HepG2 (cell line): ENCODE data around the gene IGHMBP2. TPM values are rescaled to one million over a fixed set of nuclear protein-coding genes. Genes with fewer than 3 reads are reported as not detected.

Experiments
- ATAC-seq: fragments of 200-7000 bp; cut with Tn5 transposase; 3 replicates; pipeline ENCODE4 v1.9.1; 2020; ENCODE audit warnings: mild to moderate bottlenecking, moderate library complexity
- BruUV-seq: library from RNA; stranded (reverse); fragments of 400-500 nt; replicated peaks from 2 replicates; lab custom pipeline; 2021; lab: Mats Ljungman, UMichigan
- CTCF ChIA-PET: fragments of 300-600 bp; formaldehyde crosslinking; extraction: SDS; loops from one replicate; lab custom pipeline; 2021; ENCODE audit warnings: low total read pairs, inconsistent platforms, low intra/inter-chr PET ratio; lab: Yijun Ruan, JAX
- POLR2A ChIA-PET: fragments of 350-600 bp; sonication (Branson Sonifier 250); formaldehyde crosslinking; loops from one replicate; lab custom pipeline; 2020; ENCODE audit warnings: antibody characterized with exemption, inconsistent platforms; lab: Yijun Ruan, JAX
- DNase-seq: peaks from one replicate; pipeline ENCODE4 v3.0.0-alpha.2; 2015; ENCODE audit warnings: low spot score
- FAIRE-seq: peaks from 3 replicates; lab custom pipeline; 2011; peaks lifted over from hg19 to GRCh38; lab: Jason Lieb, UNC
- H2AFZ ChIP-seq: one replicate; pipeline ENCODE4 v1.6.1; 2011; ENCODE audit warnings: low read length, inconsistent platforms
- H3K27ac ChIP-seq: fragments of 300-600 bp; 3 replicates; pipeline ENCODE4 v1.8.0; 2011; ENCODE audit warnings: mixed run types, mild to moderate bottlenecking, mixed read lengths, low read length, inconsistent platforms; ENCODE audit not compliant: insufficient read depth; ENCODE audit errors: extremely low read length
- H3K27me3 ChIP-seq, 2 experiments: fragments of 200-600 bp in 1 of 2; 2 replicates in 1 of 2; 3 replicates in 1 of 2; pipeline versions ENCODE4 v1.6.0 to v1.8.0; 2011; ENCODE audit warnings: low read length in 2 of 2, mild to moderate bottlenecking in 2 of 2, moderate library complexity in 2 of 2, inconsistent platforms in 1 of 2; ENCODE audit not compliant: insufficient read depth in 2 of 2, control insufficient read depth in 1 of 2
- H3K36me3 ChIP-seq, 2 experiments: fragments of 200-600 bp in 1 of 2; replicated peaks in 1 of 2; 2 replicates in 1 of 2; 3 replicates in 1 of 2; pipeline versions ENCODE4 v1.5.1 to v1.8.0; 2011; ENCODE audit warnings: low read length in 2 of 2, inconsistent platforms in 1 of 2; ENCODE audit not compliant: insufficient read depth in 2 of 2, control insufficient read depth in 1 of 2
- H3K4me1 ChIP-seq: 2 replicates; pipeline ENCODE4 v1.5.1; 2012; ENCODE audit warnings: low read length, inconsistent platforms; ENCODE audit not compliant: insufficient read depth
- H3K4me2 ChIP-seq: 2 replicates; pipeline ENCODE4 v1.6.0; 2011; ENCODE audit warnings: low read depth, low read length, inconsistent platforms
- H3K4me3 ChIP-seq, 3 experiments: fragments of 200-600 bp in 1 of 3; sonication (generic), shearing (Covaris generic) in 1 of 3; replicated peaks in 1 of 3; 2 replicates each; pipeline ENCODE4 v1.5.1; 2011 to 2016; ENCODE audit warnings: low read length in 3 of 3, inconsistent platforms in 2 of 3, low read depth in 2 of 3, mild to moderate bottlenecking in 2 of 3, control low read depth in 1 of 3, mixed read lengths in 1 of 3; ENCODE audit not compliant: insufficient read depth in 1 of 3
- H3K79me2 ChIP-seq: one replicate; pipeline ENCODE4 v1.6.1; 2011; ENCODE audit warnings: low read length, inconsistent platforms; ENCODE audit not compliant: insufficient read depth
- H3K9ac ChIP-seq: 2 replicates; pipeline ENCODE4 v1.6.0; 2011; ENCODE audit warnings: mild to moderate bottlenecking, low read depth, low read length, inconsistent platforms; ENCODE audit not compliant: insufficient read depth
- H3K9me3 ChIP-seq: 2 replicates; pipeline ENCODE4 v1.5.1; 2012; ENCODE audit warnings: mild to moderate bottlenecking, low read length
- H4K20me1 ChIP-seq: 2 replicates; pipeline ENCODE4 v1.6.0; 2011; ENCODE audit warnings: inconsistent platforms, mild to moderate bottlenecking, low read length, moderate library complexity; ENCODE audit not compliant: insufficient read depth
- AGO1 ChIP-seq: fragments of 200-400 bp; formaldehyde crosslinking; IDR thresholded peaks from 2 replicates; pipeline ENCODE4 v1.6.1; 2017; ENCODE audit warnings: mild to moderate bottlenecking, low read depth, low read length, moderate library complexity; ENCODE audit not compliant: poor library complexity, severe bottlenecking
- ARHGAP35 ChIP-seq: sonication (generic); formaldehyde crosslinking; IDR thresholded peaks from 2 replicates; pipeline ENCODE4 v1.9.0; 2022; ENCODE audit warnings: mild to moderate bottlenecking, inconsistent platforms, moderate library complexity, missing genetic modification reagents, borderline replicate concordance
- RAD21 ChIP-seq: fragments of 450-650 bp; formaldehyde crosslinking; IDR thresholded peaks from 2 replicates; pipeline ENCODE4 v1.5.0; 2020; ENCODE audit warnings: mild to moderate bottlenecking
- RARA ChIP-seq: IDR thresholded peaks from 2 replicates; pipeline ENCODE4 v1.6.1; 2016; ENCODE audit warnings: missing genetic modification reagents, missing compliant biosample characterization
- ZBTB44 ChIP-seq: sonication (generic); formaldehyde crosslinking; IDR thresholded peaks from 2 replicates; pipeline ENCODE4 v1.4.0; 2020; ENCODE audit warnings: missing genetic modification reagents
- ZNF20 ChIP-seq: sonication (generic); formaldehyde crosslinking; IDR thresholded peaks from 2 replicates; pipeline ENCODE4 v1.4.0; 2020; ENCODE audit warnings: mild to moderate bottlenecking, moderate library complexity, missing genetic modification reagents
- ZNF737 ChIP-seq: sonication (generic); formaldehyde crosslinking; IDR thresholded peaks from 2 replicates; pipeline ENCODE4 v1.5.0; 2020; ENCODE audit warnings: missing genetic modification reagents, mild to moderate bottlenecking, borderline replicate concordance
- WGBS: methylation state at CpG from one replicate; pipeline ENCODE4 v1.1.6; 2017; ENCODE audit warnings: low lambda C conversion rate; 5-methylcytosine and 5-hydroxymethylcytosine counted together
- in situ Hi-C: cut with HindIII; loops from 2 replicates; pipeline ENCODE4 v1.10.0; 2017; ENCODE audit warnings: low pct_unique_long_range_greater_than_20kb; ENCODE audit not compliant: extremely low pct_ligation_motif_present
- intact Hi-C: fragments of 100-400 bp; cut with micrococcal nuclease; formaldehyde crosslinking; loops from one replicate; pipeline ENCODE4 v1.10.0; 2022; ENCODE audit not compliant: unreplicated experiment
- polyA plus RNA-seq, 8 experiments: library from polyadenylated mRNA; depleted of rRNA in 3 of 8; stranded (reverse) in 7 of 8; unstranded in 1 of 8; fragments of >200 nt; fragmentation: Illumina TruSeq in 4 of 8; extraction: Trizol in 4 of 8; gene quantifications; 2 replicates each; pipeline versions ENCODE4 v1.2.1 to v1.2.3, GENCODE V29; 2011 to 2016; ENCODE audit warnings: low read depth in 4 of 8, missing spikeins in 1 of 8, mixed read lengths in 1 of 8; ENCODE audit not compliant: insufficient read depth in 1 of 8
- total RNA-seq, 5 experiments: library from RNA; depleted of rRNA; stranded (reverse); fragments of >200 nt; fragmentation: Illumina TruSeq; extraction: Trizol; gene quantifications; 2 replicates each; pipeline ENCODE4 v1.2.3, GENCODE V29; 2016; ENCODE audit warnings: low read depth in 1 of 5
- TF ChIP-seq, protein P1 (sequence below): sonication (generic); formaldehyde crosslinking; IDR thresholded peaks from 2 replicates; pipeline ENCODE4 v1.4.0; 2020; ENCODE audit warnings: mild to moderate bottlenecking, missing genetic modification reagents

The IGHMBP2 gene
- total and polyA plus RNA-seq, 2 of the 13 experiments (the other 11 are each of a cell fraction or from before 2014, with no cell fraction given): 8.9 to 9.9 TPM

GRCh38 chr11:68928136-68928880, 24.6 kb downstream of the IGHMBP2 start:
- no peak for FAIRE-seq
- intact Hi-C loops: no loop called here
- Histone ChIP-seq H3K4me3 (no peak overlapping the region), H3K4me2 (no peak overlapping the region), H4K20me1 (no peaks in the 10 kb centered on the region), H2AFZ (no peak overlapping the region), H3K79me2 (no peaks in the 10 kb centered on the region), H3K9ac (no peak overlapping the region), H3K27me3 (no peaks in the 10 kb centered on the region), H3K27ac (no peak overlapping the region), H3K9me3 (peaks cover 20% of the 10 kb centered on the region), H3K4me1 (no peaks in the 10 kb centered on the region)
- no peak for DNase-seq
- POLR2A ChIA-PET: no interaction called here
- no TSS peak for BruUV-seq
- CTCF ChIA-PET: no interaction called here
- in situ Hi-C loops: no loop called here
- TF ChIP-seq RAD21 (CRISPR knock-in tag) (no peak), ARHGAP35 (CRISPR knock-in tag) (no peak), ZNF20 (CRISPR knock-in tag) (no peak), ZBTB44 (CRISPR knock-in tag) (no peak), RARA (CRISPR knock-in tag) (no peak), AGO1 (no peak), ZNF737 (no peak)
- TF ChIP-seq, protein P1, sequence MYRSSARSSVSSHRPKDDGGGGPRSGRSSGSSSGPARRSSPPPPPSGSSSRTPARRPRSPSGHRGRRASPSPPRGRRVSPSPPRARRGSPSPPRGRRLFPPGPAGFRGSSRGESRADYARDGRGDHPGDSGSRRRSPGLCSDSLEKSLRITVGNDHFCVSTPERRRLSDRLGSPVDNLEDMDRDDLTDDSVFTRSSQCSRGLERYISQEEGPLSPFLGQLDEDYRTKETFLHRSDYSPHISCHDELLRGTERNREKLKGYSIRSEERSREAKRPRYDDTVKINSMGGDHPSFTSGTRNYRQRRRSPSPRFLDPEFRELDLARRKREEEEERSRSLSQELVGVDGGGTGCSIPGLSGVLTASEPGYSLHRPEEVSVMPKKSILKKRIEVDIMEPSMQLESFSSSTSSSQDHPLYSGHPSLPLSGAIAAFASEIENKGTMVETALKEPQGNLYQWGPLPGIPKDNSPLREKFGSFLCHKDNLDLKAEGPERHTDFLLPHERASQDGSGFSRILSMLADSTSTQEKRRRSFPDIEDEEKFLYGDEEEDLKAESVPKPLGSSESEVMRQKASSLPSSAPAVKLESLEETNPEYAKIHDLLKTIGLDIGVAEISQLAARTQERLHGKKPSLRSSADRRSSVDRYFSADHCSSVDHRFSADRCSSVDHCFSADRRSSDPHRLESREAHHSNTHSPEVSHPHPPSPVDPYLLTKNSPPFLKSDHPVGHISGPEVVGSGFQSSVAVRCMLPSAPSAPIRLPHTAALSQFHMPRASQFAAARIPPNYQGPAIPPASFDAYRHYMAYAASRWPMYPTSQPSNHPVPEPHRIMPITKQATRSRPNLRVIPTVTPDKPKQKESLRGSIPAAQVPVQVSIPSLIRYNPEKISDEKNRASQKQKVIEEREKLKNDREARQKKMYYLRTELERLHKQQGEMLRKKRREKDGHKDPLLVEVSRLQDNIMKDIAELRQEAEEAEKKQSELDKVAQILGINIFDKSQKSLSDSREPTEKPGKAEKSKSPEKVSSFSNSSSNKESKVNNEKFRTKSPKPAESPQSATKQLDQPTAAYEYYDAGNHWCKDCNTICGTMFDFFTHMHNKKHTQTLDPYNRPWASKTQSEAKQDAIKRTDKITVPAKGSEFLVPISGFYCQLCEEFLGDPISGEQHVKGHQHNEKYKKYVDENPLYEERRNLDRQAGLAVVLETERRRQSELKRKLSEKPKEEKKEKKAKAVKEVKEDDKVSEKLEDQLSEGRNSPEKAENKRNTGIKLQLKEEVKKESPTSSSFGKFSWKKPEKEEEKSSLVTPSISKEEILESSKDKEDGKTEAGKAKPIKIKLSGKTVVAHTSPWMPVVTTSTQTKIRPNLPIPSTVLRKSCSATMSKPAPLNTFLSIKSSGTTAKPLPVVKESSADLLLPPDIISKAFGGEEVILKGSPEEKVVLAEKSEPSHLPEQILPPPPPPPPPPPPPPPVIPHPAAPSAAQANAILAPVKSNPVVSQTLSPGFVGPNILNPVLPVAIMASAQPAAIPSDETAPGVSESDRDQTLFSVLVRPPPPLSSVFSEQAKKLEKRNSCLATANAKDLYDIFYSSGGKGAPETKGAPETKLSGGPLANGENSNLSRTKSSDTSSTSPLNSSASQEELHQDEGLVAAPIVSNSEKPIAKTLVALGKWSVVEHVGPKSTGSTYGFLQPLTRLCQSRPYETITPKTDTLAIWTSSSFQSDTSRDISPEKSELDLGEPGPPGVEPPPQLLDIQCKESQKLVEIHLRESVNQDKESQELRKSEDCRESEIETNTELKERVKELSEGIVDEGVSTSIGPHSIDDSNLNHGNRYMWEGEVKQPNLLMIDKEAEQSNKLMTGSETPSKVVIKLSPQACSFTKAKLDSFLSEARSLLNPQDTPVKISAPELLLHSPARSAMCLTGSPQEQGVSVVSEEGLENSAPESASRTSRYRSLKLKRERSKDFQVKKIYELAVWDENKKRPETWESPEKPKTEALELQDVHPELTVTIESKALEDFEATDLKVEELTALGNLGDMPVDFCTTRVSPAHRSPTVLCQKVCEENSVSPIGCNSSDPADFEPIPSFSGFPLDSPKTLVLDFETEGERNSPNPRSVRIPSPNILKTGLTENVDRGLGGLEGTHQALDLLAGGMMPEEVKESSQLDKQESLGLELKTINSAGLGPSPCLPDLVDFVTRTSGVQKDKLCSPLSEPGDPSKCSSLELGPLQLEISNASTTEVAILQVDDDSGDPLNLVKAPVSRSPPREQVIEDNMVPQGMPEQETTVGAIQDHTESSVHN: no peak
- TF ChIP-seq, all 625 proteins: peak for 0
- no peak for ATAC-seq
- 95% methylated on average over 4 of the region's 6 CpGs for WGBS
- H3K36me3 ChIP-seq: peaks cover 24 to 64% of the 10 kb centered on the region in 2 experiments
